ENCODE results near the gene BSG.

The BSG gene

GRCh38 chr19:610801-611480, 38.5 kb downstream of the BSG start:
- Histone ChIP-seq H3K79me2 (ENCODE audit: insufficient read depth, low read length) (no peaks in the 10 kb centered on the region), H3K27me3 (ENCODE audit: insufficient read depth, low read length, poor library complexity, severe bottlenecking) (no peaks in the 10 kb centered on the region), H3K9ac (ENCODE audit: low read depth, low read length, poor library complexity, severe bottlenecking) (peak overlapping the region; percentile 50), H3K9me2 (replicated peaks; ENCODE audit: low read depth, low read length) (no peaks in the 10 kb centered on the region), H3K4me3 (ENCODE audit: low read length, poor library complexity, severe bottlenecking) (peak overlapping the region; percentile 67), H4K20me1 (ENCODE audit: insufficient read depth, low read length, poor library complexity, severe bottlenecking) (no peaks in the 10 kb centered on the region), H3K9me3 (ENCODE audit: insufficient read depth, low read depth, low read length) (no peaks in the 10 kb centered on the region), H3K4me1 (ENCODE audit: insufficient read depth, low read length, poor library complexity, severe bottlenecking) (no peaks in the 10 kb centered on the region), H3K4me2 (ENCODE audit: low read depth, low read length, poor library complexity, severe bottlenecking) (peak overlapping the region; percentile 64), H2AFZ (ENCODE audit: low read length) (peak overlapping the region; percentile 75), H3K36me3 (ENCODE audit: insufficient read depth, low read length) (no peaks in the 10 kb centered on the region), H3F3A (ENCODE audit: low read depth) (no peaks in the 10 kb centered on the region)
- TF ChIP-seq EZH2phosphoT487 (IDR thresholded peaks at IDR 0.05; ENCODE audit: borderline replicate concordance): no peak
- no peak for TF ChIP-seq CTCF (conservative IDR thresholded peaks at IDR 0.05; ENCODE audit: low read length)

DNA sequence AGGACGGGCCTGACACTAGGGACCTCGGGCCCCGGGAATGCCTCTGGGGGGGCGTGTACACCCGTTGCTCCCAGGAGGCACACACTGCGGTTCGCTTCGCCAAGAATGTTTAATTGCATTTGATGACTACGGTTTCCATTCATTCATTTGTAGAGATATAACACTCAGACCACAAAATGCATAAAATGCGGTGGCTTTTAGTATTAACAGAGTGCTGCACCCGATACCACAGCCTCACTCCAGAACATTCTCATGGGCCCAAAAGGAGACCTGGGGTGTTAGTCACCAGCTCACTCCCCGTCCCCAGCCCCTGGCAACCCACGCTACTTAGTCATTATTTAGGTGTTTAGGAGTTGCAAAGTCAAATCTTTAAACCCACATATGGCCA, 39.1 kb downstream of the BSG start:
- Histone ChIP-seq H3K4me3 (ENCODE audit: low read length, poor library complexity, severe bottlenecking) (peak overlapping the region; percentile 67), H4K20me1 (ENCODE audit: insufficient read depth, low read length, poor library complexity, severe bottlenecking) (no peaks in the 10 kb centered on the region), H3K9ac (ENCODE audit: low read depth, low read length, poor library complexity, severe bottlenecking) (peak overlapping the region; percentile 50), H3K27me3 (ENCODE audit: insufficient read depth, low read length, poor library complexity, severe bottlenecking) (no peaks in the 10 kb centered on the region), H3K36me3 (ENCODE audit: insufficient read depth, low read length) (no peaks in the 10 kb centered on the region), H3F3A (ENCODE audit: low read depth) (no peaks in the 10 kb centered on the region), H3K79me2 (ENCODE audit: insufficient read depth, low read length) (no peaks in the 10 kb centered on the region), H3K4me2 (ENCODE audit: low read depth, low read length, poor library complexity, severe bottlenecking) (peak overlapping the region; percentile 64), H3K9me2 (replicated peaks; ENCODE audit: low read depth, low read length) (no peaks in the 10 kb centered on the region), H3K9me3 (ENCODE audit: insufficient read depth, low read depth, low read length) (no peaks in the 10 kb centered on the region), H3K4me1 (ENCODE audit: insufficient read depth, low read length, poor library complexity, severe bottlenecking) (no peaks in the 10 kb centered on the region), H2AFZ (ENCODE audit: low read length) (peak overlapping the region; percentile 75)
- TF ChIP-seq EZH2phosphoT487 (IDR thresholded peaks at IDR 0.05; ENCODE audit: borderline replicate concordance): no peak
- TF ChIP-seq CTCF (conservative IDR thresholded peaks at IDR 0.05; ENCODE audit: low read length): no peak

DNA sequence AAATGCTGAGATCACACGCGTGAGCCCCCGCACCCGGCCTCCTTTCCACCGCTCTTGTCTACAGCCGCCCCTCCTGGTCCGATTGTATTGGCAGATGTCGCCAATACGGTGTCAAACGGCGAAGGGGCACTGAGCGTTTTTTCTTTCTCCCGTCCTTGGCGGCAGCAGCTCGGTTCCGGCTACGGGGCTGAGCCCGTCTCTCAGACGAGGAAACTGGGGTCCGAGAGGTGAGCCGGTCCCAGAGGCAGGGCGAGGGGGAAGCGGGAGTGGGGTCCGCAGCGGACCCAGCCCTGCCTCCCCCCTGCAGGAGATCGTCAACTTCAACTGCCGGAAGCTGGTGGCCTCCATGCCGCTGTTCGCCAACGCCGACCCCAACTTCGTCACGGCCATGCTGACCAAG, 40.5 kb downstream of the BSG start:
- H4K20me1 ChIP-seq (ENCODE audit: insufficient read depth, low read length, poor library complexity, severe bottlenecking): no peaks in the 10 kb centered on the region
- no peaks in the 10 kb centered on the region for H3K9me2 ChIP-seq (replicated peaks; ENCODE audit: low read depth, low read length)
- no peaks in the 10 kb centered on the region for H3K36me3 ChIP-seq (ENCODE audit: insufficient read depth, low read length)
- H3K9me3 ChIP-seq (ENCODE audit: insufficient read depth, low read depth, low read length): no peaks in the 10 kb centered on the region
- no peak for TF ChIP-seq CTCF (conservative IDR thresholded peaks at IDR 0.05; ENCODE audit: low read length)
- no peak for TF ChIP-seq EZH2phosphoT487 (IDR thresholded peaks at IDR 0.05; ENCODE audit: borderline replicate concordance)
- no peak overlapping the region for H3K4me3 ChIP-seq (ENCODE audit: low read length, poor library complexity, severe bottlenecking)
- H3K27me3 ChIP-seq (ENCODE audit: insufficient read depth, low read length, poor library complexity, severe bottlenecking): no peaks in the 10 kb centered on the region
- H3K79me2 ChIP-seq (ENCODE audit: insufficient read depth, low read length): no peaks in the 10 kb centered on the region
- H3K4me2 ChIP-seq (ENCODE audit: low read depth, low read length, poor library complexity, severe bottlenecking): no peak overlapping the region
- no peak overlapping the region for H2AFZ ChIP-seq (ENCODE audit: low read length)
- H3F3A ChIP-seq (ENCODE audit: low read depth): no peaks in the 10 kb centered on the region
- no peaks in the 10 kb centered on the region for H3K4me1 ChIP-seq (ENCODE audit: insufficient read depth, low read length, poor library complexity, severe bottlenecking)
- H3K9ac ChIP-seq (ENCODE audit: low read depth, low read length, poor library complexity, severe bottlenecking): no peak overlapping the region

Measured in Loucy (cell line).